Measurements from ENCODE around the gene MIPEP.

MIPEP gene

DNA sequence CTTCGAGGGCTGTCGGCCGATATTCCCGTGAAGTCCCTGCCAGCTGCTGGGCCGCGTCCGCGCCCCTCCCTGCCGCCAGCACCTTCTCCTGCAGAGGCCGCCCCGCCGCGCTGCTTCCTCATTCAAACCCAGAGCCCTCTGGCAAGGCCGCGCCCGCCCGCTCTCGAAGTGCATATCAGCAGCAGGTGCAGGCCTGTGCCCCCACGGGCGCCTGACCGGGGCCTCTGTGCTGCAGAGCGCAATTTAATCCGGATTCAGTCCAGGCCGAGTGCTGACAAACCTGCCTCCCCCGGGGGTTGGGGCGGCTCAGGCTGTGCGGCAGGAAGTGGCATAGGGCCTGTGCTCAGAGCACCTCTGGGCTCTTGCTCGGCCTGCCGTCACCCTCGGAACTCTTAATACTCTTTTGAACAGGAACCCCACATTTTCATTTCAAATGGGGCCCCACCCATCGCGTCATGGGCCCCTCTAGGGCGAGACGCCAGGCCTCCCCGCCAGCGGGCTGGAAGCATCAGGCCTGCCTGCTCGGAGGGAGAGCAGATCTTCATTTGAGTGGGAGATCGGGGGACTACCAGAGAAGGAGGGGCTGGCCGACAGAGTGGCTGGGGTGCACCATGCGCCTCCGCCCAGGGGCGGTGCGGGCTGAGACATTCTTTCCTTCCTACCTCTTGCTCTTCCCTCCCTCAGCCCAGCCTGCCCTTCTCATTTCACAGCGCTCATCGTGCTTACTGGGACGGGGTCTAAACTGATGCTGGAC is 193.3 kb downstream of the MIPEP start:
- DNase-seq (ENCODE audit: low spot score) = peak; percentile 86
- in situ Hi-C loops (cut with MboI; ENCODE audit: low sequenced_read_pairs, unreplicated experiment) = no loop called here
- TF ChIP-seq, protein P1, sequence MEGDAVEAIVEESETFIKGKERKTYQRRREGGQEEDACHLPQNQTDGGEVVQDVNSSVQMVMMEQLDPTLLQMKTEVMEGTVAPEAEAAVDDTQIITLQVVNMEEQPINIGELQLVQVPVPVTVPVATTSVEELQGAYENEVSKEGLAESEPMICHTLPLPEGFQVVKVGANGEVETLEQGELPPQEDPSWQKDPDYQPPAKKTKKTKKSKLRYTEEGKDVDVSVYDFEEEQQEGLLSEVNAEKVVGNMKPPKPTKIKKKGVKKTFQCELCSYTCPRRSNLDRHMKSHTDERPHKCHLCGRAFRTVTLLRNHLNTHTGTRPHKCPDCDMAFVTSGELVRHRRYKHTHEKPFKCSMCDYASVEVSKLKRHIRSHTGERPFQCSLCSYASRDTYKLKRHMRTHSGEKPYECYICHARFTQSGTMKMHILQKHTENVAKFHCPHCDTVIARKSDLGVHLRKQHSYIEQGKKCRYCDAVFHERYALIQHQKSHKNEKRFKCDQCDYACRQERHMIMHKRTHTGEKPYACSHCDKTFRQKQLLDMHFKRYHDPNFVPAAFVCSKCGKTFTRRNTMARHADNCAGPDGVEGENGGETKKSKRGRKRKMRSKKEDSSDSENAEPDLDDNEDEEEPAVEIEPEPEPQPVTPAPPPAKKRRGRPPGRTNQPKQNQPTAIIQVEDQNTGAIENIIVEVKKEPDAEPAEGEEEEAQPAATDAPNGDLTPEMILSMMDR (IDR thresholded peaks at IDR 0.05; ENCODE audit: borderline replicate concordance, control extremely low read depth, extremely low read depth, insufficient read depth, missing control alignments) = no peak

DNA sequence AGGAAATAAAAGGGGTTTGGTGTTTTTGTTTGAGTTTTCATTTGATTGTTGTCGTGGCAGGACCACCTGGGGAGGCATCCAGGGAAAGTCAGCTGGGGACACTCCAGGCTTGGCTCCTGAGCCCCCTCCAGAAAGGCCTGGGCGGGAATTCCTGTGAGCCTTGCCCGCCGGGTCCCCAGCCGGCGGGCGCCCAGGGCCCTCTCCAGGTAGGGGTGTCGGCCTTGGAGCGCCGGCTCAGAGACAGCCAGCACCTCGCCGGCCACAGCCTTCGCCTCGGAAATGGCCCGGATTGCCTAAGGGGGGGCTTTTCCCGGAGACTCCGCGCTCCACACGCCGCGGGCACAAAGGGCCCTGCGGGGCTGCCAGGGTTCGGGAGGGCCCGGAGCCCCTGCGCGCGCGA is 194.0 kb downstream of the MIPEP start:
- DNase-seq (ENCODE audit: low spot score) = no peak
- in situ Hi-C loops (cut with MboI; ENCODE audit: low sequenced_read_pairs, unreplicated experiment) = no loop called here
- TF ChIP-seq, protein P1 (IDR thresholded peaks at IDR 0.05; ENCODE audit: borderline replicate concordance, control extremely low read depth, extremely low read depth, insufficient read depth, missing control alignments) = no peak

DNA sequence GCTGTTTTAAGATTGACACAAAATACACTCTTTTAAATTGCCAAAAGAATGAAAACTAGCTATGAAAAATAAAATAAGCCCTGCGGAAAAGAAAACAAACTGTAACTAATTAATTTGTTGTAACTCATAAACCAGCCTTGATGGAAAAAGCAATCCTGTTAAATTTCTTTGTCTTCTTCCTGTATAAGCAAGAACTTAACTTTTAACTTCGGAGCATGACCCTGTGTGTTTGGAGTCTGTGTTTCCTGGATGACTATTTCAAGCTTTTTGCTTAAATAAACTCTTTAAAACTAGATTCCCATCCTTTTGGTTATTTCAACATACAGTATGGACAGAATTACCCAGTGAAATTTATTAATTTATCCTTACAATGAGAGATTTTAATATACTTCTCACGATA is 196.4 kb downstream of the MIPEP start:
- TF ChIP-seq, protein P1 (IDR thresholded peaks at IDR 0.05; ENCODE audit: borderline replicate concordance, control extremely low read depth, extremely low read depth, insufficient read depth, missing control alignments) = no peak
- DNase-seq (ENCODE audit: low spot score) = no peak
- in situ Hi-C loops (cut with MboI; ENCODE audit: low sequenced_read_pairs, unreplicated experiment) = no loop called here

DNA sequence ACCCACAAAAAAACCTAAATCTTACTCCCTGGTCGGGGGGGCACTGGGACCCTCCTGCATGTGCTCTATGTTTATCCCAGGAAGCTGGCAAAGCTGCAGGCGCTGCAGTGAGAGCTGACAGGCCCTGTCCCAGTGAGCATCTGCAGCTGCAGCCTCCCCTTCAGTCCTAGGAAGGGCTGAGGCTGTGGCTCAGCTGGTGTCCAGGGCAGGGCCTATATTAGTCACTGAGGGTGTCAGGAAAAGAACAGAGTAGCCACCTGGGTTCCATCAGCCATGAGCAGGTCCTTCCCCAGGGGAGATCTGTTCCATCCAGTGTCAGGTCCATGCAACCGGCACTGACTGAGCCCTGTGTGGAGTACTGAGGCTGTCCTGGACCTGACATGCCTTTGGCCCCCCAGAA is 198.5 kb downstream of the MIPEP start:
- in situ Hi-C loops (cut with MboI; ENCODE audit: low sequenced_read_pairs, unreplicated experiment) = no loop called here
- DNase-seq (ENCODE audit: low spot score) = no peak
- TF ChIP-seq, protein P1 (IDR thresholded peaks at IDR 0.05; ENCODE audit: borderline replicate concordance, control extremely low read depth, extremely low read depth, insufficient read depth, missing control alignments) = no peak

DNA sequence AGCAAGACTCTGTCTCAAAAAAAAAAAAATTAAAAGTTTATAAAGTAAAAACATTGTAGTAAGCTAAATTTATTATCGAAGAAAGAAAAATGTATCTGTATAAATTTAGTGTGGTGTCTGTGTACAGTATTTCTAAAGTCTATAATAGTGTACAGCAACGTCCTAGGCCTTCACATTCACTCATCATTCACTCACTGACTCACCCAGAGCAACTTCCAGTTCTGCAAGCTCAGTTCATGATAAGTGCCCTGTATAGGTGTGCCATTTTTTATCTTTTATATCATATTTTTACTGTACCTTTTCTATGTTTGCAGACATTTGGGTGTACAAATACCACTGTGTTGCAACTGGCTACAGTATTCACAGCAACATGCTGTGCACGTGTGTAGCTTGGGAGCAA is 200.9 kb downstream of the MIPEP start:
- in situ Hi-C loops (cut with MboI; ENCODE audit: low sequenced_read_pairs, unreplicated experiment) = no loop called here
- TF ChIP-seq, protein P1 (IDR thresholded peaks at IDR 0.05; ENCODE audit: borderline replicate concordance, control extremely low read depth, extremely low read depth, insufficient read depth, missing control alignments) = no peak
- no peak for DNase-seq (ENCODE audit: low spot score)

DNA sequence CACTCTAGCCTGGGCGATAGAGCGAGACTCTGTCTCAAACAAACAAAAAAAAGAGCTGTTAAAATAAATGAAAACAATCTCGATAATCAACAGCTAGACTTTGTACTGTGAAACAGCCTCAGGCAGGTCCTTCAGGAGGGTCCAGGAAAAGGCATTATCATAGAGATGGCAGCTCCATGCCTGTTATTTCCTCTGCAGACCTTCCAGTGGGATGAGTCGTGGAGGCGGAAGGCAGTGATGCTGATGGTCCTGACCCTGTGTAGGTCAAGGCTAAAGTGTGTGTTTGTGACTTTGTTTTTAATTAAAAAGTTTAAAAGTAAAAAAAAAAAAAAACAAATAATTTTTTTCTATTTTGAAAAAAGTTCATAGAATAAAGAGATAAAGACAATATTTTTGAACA is 201.6 kb downstream of the MIPEP start:
- in situ Hi-C loops (cut with MboI; ENCODE audit: low sequenced_read_pairs, unreplicated experiment) = no loop called here
- no peak for DNase-seq (ENCODE audit: low spot score)
- TF ChIP-seq, protein P1 (IDR thresholded peaks at IDR 0.05; ENCODE audit: borderline replicate concordance, control extremely low read depth, extremely low read depth, insufficient read depth, missing control alignments) = no peak

Data from GM13976 (cell line).